ENCODE measurements around the gene TTLL11. TPM values are rescaled to one million over a fixed set of nuclear protein-coding genes. Genes with fewer than 3 reads are reported as not detected.

TTLL11 gene
- total RNA-seq, 1 experiment from 2014 or later, result 1.5 TPM

GRCh38 chr9:121824651-121825030 is 268.5 kb downstream of the TTLL11 start:
- no CpG with 5 or more reads among the region's 4 CpGs for WGBS (ENCODE audit: extremely low coverage, insufficient read length, low lambda C conversion rate)
- H2BK120ac ChIP-seq (ENCODE audit: low read depth, low read length, poor library complexity, severe bottlenecking), result no peak overlapping the region
- no peaks in the 10 kb centered on the region for H3K9me3 ChIP-seq (ENCODE audit: control insufficient read depth, low read depth, low read length)
- no peak overlapping the region for H2BK5ac ChIP-seq (ENCODE audit: insufficient read length, low read length)
- Mint-ChIP-seq H3K9me3 (no peaks in the 10 kb centered on the region; a peak in 2 of 5 replicates), H3K4me1 (peaks cover 15 to 30% of the 10 kb centered on the region in 2 experiments), H3K27ac (no peak overlapping the region), H3K4me3 (no peak overlapping the region), H3K27me3 (ENCODE audit: low read depth) (no peaks in the 10 kb centered on the region), H3K36me3 (ENCODE audit: insufficient read depth in 1 of 3, low read depth in 3 of 3) (no peaks in the 10 kb centered on the region)
- H3K56ac ChIP-seq (ENCODE audit: insufficient read length, low read depth, low read length), result no peak overlapping the region
- no peaks in the 10 kb centered on the region for H3K23me2 ChIP-seq (ENCODE audit: insufficient read length, low read depth, low read length, poor library complexity, severe bottlenecking)
- no peak overlapping the region for H3K18ac ChIP-seq (ENCODE audit: insufficient read length, low read depth, low read length)
- no peak overlapping the region for H3K4me2 ChIP-seq (ENCODE audit: insufficient read depth, insufficient read length, low read length)
- no peaks in the 10 kb centered on the region for H3K27me3 ChIP-seq (ENCODE audit: insufficient read depth, low read length)
- no peak overlapping the region for H2BK12ac ChIP-seq (ENCODE audit: insufficient read length, low read depth, low read length)
- no peaks in the 10 kb centered on the region for H3K79me1 ChIP-seq (ENCODE audit: insufficient read depth, low read depth, low read length, poor library complexity, severe bottlenecking)
- H4K20me1 ChIP-seq (ENCODE audit: control insufficient read depth, insufficient read depth, insufficient read length), result no peaks in the 10 kb centered on the region
- H3K4ac ChIP-seq (ENCODE audit: low read depth, low read length), result no peak overlapping the region
- no peak overlapping the region for H3T11ph ChIP-seq (ENCODE audit: low read length)
- H3K79me2 ChIP-seq (ENCODE audit: insufficient read depth, low read length), result no peaks in the 10 kb centered on the region
- no peak overlapping the region for H3K27ac ChIP-seq (ENCODE audit: insufficient read length, low read depth, low read length)
- no peak overlapping the region for H2BK20ac ChIP-seq (ENCODE audit: low read depth, low read length, poor library complexity, severe bottlenecking)
- no peak overlapping the region for H4K8ac ChIP-seq (replicated peaks; ENCODE audit: insufficient read length, low read depth, low read length)
- H2AK5ac ChIP-seq (ENCODE audit: insufficient read length, low read length), result no peak overlapping the region
- H3K14ac ChIP-seq (ENCODE audit: insufficient read depth, low read length), result no peak overlapping the region
- H3K9ac ChIP-seq (ENCODE audit: extremely low read depth, insufficient read length, low read length), result no peak overlapping the region
- no peak overlapping the region for H4K91ac ChIP-seq (ENCODE audit: insufficient read length, low read depth, low read length)
- H3K4me1 ChIP-seq (ENCODE audit: insufficient read depth, low read length), result peaks cover 2% of the 10 kb centered on the region; the same call in 1 of the 2 replicates
- H3K23ac ChIP-seq (ENCODE audit: insufficient read length, low read depth, low read length), result no peak overlapping the region
- H2AFZ ChIP-seq (ENCODE audit: low read length), result no peak overlapping the region
- peak; percentile 40; the same call in 2 of the 3 replicates for TF ChIP-seq CTCF (conservative IDR thresholded peaks at IDR 0.05)
- H2BK15ac ChIP-seq (ENCODE audit: low read depth, low read length), result no peak overlapping the region
- H4K5ac ChIP-seq (ENCODE audit: insufficient read length, low read depth, low read length), result no peak overlapping the region
- DNase-seq, result no peak

All from H9 (cell line).